GM12878 (cell line): ENCODE measurements around the gene LRCH3. TPM values are rescaled to one million over a fixed set of nuclear protein-coding genes. Genes with fewer than 3 reads are reported as not detected.

Source experiments
- DPF2 ChIP-seq: fragments of 450-650 bp; IDR thresholded peaks from 2 replicates; pipeline ENCODE4 v1.6.1; 2017; ENCODE audit warnings: mild to moderate bottlenecking
- GABPA ChIP-seq: IDR thresholded peaks from 2 replicates; pipeline ENCODE4 v1.6.1; 2014; ENCODE audit warnings: antibody characterized with exemption, low read depth, mild to moderate bottlenecking, inconsistent platforms
- JUNB ChIP-seq: IDR thresholded peaks from 2 replicates; pipeline ENCODE4 v1.6.1; 2016; ENCODE audit warnings: antibody characterized with exemption, mild to moderate bottlenecking
- MEF2A ChIP-seq: IDR thresholded peaks from 2 replicates; pipeline ENCODE4 v1.6.1; 2011; ENCODE audit warnings: low read depth, mild to moderate bottlenecking, low read length, moderate library complexity; ENCODE audit not compliant: insufficient read depth
- MEF2B ChIP-seq: fragments of 450-650 bp; IDR thresholded peaks from 2 replicates; pipeline ENCODE4 v1.6.1; 2018; ENCODE audit warnings: mild to moderate bottlenecking, moderate library complexity; ENCODE audit not compliant: partially characterized antibody, poor library complexity, severe bottlenecking
- MYC ChIP-seq: IDR thresholded peaks from 2 replicates; pipeline ENCODE4 v1.6.1; 2011; ENCODE audit warnings: mild to moderate bottlenecking, low read length, moderate library complexity, inconsistent platforms; ENCODE audit not compliant: insufficient read depth, insufficient replicate concordance, insufficient read length, severe bottlenecking
- POLR2A ChIP-seq: IDR thresholded peaks from 2 replicates; pipeline ENCODE4 v1.6.1; 2011; ENCODE audit warnings: low read depth, mild to moderate bottlenecking, low read length
- RAD21 ChIP-seq: IDR thresholded peaks from 2 replicates; pipeline ENCODE4 v1.6.1; 2011; ENCODE audit warnings: mild to moderate bottlenecking, low read depth, low read length, moderate library complexity; ENCODE audit not compliant: insufficient read depth
- RAD51 ChIP-seq: fragments of 450-650 bp; IDR thresholded peaks from 2 replicates; pipeline ENCODE4 v1.6.1; 2016; ENCODE audit warnings: moderate library complexity, mild to moderate bottlenecking, inconsistent platforms
- SIX5 ChIP-seq: IDR thresholded peaks from 2 replicates; pipeline ENCODE4 v1.6.1; 2011; ENCODE audit warnings: mild to moderate bottlenecking, low read depth, low read length, moderate library complexity; ENCODE audit not compliant: severe bottlenecking
- TAF1 ChIP-seq: IDR thresholded peaks from 2 replicates; pipeline ENCODE4 v1.6.1; 2011; ENCODE audit warnings: mild to moderate bottlenecking, low read depth, low read length, borderline replicate concordance
- WRNIP1 ChIP-seq: IDR thresholded peaks from 2 replicates; pipeline ENCODE4 v1.6.1; 2011; ENCODE audit warnings: low read depth, low read length, improper control_type of control experiment, borderline replicate concordance
- YY1 ChIP-seq: IDR thresholded peaks from 2 replicates; pipeline ENCODE4 v1.6.1; 2011; ENCODE audit warnings: low read depth, mild to moderate bottlenecking, low read length
- polyA plus RNA-seq, 11 experiments: library from polyadenylated mRNA; depleted of rRNA in 4 of 11; unstranded in 6 of 11; stranded (reverse) in 5 of 11; fragments of >200 nt; fragmentation: Nextera tagmentation in 4 of 11; fragmentation: Illumina TruSeq in 1 of 11; extraction: Ambion mirVana in 4 of 11; extraction: Trizol in 1 of 11; gene quantifications; 1 replicate in 1 of 11; 2 replicates in 10 of 11; pipeline versions ENCODE4 v1.2.1 to v1.2.3, GENCODE V29; 2011 to 2016; ENCODE audit warnings: inconsistent platforms in 2 of 11, missing spikeins in 2 of 11, low read depth in 1 of 11
- total RNA-seq, 4 experiments: library from RNA; depleted of rRNA in 3 of 4; stranded (reverse); fragments of >200 nt in 3 of 4; fragmentation: Illumina TruSeq in 1 of 4; extraction: Trizol in 1 of 4; gene quantifications; 2 replicates each; pipeline versions ENCODE4 v1.2.1 to v1.2.3, GENCODE V29; 2013 to 2021
- TF ChIP-seq, protein P1 (sequence below): IDR thresholded peaks from 2 replicates; pipeline ENCODE4 v1.6.1; 2011; ENCODE audit warnings: borderline replicate concordance, low read depth, mild to moderate bottlenecking, moderate library complexity, low read length; ENCODE audit not compliant: insufficient read depth, poor library complexity, severe bottlenecking
- TF ChIP-seq, protein P2 (sequence below): IDR thresholded peaks from 2 replicates; pipeline ENCODE4 v1.6.1; 2012; ENCODE audit warnings: low read depth, low read length, improper control_type of control experiment
- TF ChIP-seq, protein P3 (sequence below): fragments of 150-350 bp; IDR thresholded peaks from 2 replicates; pipeline ENCODE4 v1.6.1; 2014; ENCODE audit warnings: mild to moderate bottlenecking, low read depth, low read length
- TF ChIP-seq, protein P4 (sequence below): fragments of 450-650 bp; IDR thresholded peaks from 2 replicates; pipeline ENCODE4 v1.6.1; 2016; ENCODE audit warnings: mild to moderate bottlenecking, moderate library complexity, borderline replicate concordance
- TF ChIP-seq, protein P5 (sequence below): IDR thresholded peaks from 2 replicates; pipeline ENCODE4 v1.6.1; 2012; ENCODE audit warnings: low read length, inconsistent platforms

Gene LRCH3
- total and polyA plus RNA-seq, 10 of the 15 experiments (the other 5 are each of a cell fraction or from before 2014, with no cell fraction given): 3.9 to 136 (median 40.6) TPM

DNA sequence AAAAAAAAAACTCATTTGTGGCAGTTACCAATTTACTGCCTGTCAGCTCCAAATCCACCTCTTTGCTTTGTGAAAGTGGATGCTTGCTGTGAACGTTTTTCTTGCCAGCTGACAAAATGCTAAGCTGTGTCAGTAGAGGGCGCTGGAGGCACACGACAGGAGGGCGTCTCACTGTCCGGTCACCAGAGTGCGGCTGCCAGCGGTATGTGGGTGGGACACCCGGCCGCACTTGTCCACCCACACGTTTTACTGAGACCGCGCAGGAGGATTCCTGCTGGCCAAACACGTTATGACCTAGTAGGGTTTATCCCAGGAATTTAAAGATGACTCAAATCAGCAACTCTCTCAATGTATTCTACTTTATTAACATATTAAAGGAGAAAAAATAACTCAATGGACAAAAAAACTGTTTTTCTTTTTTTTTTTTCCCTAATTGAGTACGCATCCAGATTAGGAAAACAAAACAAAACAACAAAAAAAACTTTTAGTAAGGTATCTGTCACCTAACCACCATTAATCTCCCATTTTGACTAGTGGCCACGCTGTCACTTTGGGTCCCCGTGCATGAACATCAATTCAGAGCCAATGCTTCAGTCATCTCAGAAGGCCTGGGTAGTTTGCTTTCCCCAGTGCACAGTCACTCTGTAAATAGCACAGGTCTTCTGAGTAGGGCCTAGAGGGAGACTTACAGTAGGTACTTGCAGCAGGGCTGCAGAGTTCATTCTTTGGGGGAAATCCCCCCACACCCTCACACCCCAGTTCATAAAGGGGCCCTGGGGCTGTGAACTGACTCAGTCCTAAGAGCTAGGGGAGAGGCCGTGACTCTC is 115.2 kb downstream of the LRCH3 start (continued):
- TF ChIP-seq, protein P1, sequence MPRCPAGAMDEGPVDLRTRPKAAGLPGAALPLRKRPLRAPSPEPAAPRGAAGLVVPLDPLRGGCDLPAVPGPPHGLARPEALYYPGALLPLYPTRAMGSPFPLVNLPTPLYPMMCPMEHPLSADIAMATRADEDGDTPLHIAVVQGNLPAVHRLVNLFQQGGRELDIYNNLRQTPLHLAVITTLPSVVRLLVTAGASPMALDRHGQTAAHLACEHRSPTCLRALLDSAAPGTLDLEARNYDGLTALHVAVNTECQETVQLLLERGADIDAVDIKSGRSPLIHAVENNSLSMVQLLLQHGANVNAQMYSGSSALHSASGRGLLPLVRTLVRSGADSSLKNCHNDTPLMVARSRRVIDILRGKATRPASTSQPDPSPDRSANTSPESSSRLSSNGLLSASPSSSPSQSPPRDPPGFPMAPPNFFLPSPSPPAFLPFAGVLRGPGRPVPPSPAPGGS: peak; percentile 38
- TF ChIP-seq, protein P2, sequence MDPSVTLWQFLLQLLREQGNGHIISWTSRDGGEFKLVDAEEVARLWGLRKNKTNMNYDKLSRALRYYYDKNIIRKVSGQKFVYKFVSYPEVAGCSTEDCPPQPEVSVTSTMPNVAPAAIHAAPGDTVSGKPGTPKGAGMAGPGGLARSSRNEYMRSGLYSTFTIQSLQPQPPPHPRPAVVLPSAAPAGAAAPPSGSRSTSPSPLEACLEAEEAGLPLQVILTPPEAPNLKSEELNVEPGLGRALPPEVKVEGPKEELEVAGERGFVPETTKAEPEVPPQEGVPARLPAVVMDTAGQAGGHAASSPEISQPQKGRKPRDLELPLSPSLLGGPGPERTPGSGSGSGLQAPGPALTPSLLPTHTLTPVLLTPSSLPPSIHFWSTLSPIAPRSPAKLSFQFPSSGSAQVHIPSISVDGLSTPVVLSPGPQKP: no peak
- TF ChIP-seq MYC (no peak), RAD51 (no peak), POLR2A (no peak), MEF2B (peak; percentile 16), SIX5 (no peak), GABPA (0 out of 2 replicates have a peak, but pooled peaks have one; percentile 6), YY1 (peak; percentile 51; the same call in 1 of the 2 replicates), DPF2 (no peak), JUNB (peak; percentile 68), TAF1 (no peak), MEF2A (0 out of 2 replicates have a peak, but pooled peaks have one; percentile 11), RAD21 (peak; percentile 93), WRNIP1 (no peak)
- TF ChIP-seq, protein P3, sequence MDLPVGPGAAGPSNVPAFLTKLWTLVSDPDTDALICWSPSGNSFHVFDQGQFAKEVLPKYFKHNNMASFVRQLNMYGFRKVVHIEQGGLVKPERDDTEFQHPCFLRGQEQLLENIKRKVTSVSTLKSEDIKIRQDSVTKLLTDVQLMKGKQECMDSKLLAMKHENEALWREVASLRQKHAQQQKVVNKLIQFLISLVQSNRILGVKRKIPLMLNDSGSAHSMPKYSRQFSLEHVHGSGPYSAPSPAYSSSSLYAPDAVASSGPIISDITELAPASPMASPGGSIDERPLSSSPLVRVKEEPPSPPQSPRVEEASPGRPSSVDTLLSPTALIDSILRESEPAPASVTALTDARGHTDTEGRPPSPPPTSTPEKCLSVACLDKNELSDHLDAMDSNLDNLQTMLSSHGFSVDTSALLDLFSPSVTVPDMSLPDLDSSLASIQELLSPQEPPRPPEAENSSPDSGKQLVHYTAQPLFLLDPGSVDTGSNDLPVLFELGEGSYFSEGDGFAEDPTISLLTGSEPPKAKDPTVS: no peak
- TF ChIP-seq, protein P4, sequence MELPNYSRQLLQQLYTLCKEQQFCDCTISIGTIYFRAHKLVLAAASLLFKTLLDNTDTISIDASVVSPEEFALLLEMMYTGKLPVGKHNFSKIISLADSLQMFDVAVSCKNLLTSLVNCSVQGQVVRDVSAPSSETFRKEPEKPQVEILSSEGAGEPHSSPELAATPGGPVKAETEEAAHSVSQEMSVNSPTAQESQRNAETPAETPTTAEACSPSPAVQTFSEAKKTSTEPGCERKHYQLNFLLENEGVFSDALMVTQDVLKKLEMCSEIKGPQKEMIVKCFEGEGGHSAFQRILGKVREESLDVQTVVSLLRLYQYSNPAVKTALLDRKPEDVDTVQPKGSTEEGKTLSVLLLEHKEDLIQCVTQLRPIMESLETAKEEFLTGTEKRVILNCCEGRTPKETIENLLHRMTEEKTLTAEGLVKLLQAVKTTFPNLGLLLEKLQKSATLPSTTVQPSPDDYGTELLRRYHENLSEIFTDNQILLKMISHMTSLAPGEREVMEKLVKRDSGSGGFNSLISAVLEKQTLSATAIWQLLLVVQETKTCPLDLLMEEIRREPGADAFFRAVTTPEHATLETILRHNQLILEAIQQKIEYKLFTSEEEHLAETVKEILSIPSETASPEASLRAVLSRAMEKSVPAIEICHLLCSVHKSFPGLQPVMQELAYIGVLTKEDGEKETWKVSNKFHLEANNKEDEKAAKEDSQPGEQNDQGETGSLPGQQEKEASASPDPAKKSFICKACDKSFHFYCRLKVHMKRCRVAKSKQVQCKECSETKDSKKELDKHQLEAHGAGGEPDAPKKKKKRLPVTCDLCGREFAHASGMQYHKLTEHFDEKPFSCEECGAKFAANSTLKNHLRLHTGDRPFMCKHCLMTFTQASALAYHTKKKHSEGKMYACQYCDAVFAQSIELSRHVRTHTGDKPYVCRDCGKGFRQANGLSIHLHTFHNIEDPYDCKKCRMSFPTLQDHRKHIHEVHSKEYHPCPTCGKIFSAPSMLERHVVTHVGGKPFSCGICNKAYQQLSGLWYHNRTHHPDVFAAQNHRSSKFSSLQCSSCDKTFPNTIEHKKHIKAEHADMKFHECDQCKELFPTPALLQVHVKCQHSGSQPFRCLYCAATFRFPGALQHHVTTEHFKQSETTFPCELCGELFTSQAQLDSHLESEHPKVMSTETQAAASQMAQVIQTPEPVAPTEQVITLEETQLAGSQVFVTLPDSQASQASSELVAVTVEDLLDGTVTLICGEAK: no peak
- TF ChIP-seq, protein P5, sequence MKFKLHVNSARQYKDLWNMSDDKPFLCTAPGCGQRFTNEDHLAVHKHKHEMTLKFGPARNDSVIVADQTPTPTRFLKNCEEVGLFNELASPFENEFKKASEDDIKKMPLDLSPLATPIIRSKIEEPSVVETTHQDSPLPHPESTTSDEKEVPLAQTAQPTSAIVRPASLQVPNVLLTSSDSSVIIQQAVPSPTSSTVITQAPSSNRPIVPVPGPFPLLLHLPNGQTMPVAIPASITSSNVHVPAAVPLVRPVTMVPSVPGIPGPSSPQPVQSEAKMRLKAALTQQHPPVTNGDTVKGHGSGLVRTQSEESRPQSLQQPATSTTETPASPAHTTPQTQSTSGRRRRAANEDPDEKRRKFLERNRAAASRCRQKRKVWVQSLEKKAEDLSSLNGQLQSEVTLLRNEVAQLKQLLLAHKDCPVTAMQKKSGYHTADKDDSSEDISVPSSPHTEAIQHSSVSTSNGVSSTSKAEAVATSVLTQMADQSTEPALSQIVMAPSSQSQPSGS: 0 out of 2 replicates have a peak, but pooled peaks have one; percentile 19
